SK-N-SH treated with all-trans-retinoic acid at 6 μM for 48 hours (cell line): ENCODE data around the gene VOPP1.

Source experiments
- ATAC-seq: fragments of 200-7000 bp; cut with Tn5 transposase; 3 replicates; pipeline ENCODE4 v1.9.1; 2020; ENCODE audit warnings: mild to moderate bottlenecking, moderate library complexity
- ARNTL ChIP-seq: fragments of 450-650 bp; formaldehyde crosslinking; IDR thresholded peaks from 2 replicates; pipeline ENCODE4 v1.5.0; 2020; ENCODE audit warnings: low read depth, mild to moderate bottlenecking, moderate library complexity, borderline replicate concordance
- BACH2 ChIP-seq: fragments of 250-450 bp; sonication (Bioruptor Pico); IDR thresholded peaks from 2 replicates; pipeline ENCODE4 v1.9.0; 2021; ENCODE audit warnings: mild to moderate bottlenecking, borderline replicate concordance
- CREB5 ChIP-seq: fragments of 250-450 bp; sonication (Bioruptor Pico); IDR thresholded peaks from 2 replicates; pipeline ENCODE4 v1.5.1; 2020; ENCODE audit warnings: low read depth, mild to moderate bottlenecking, moderate library complexity
- CSDC2 ChIP-seq: fragments of 250-450 bp; sonication (Bioruptor Pico); IDR thresholded peaks from 2 replicates; pipeline ENCODE4 v1.5.0; 2020; ENCODE audit warnings: mild to moderate bottlenecking, moderate library complexity
- CSRNP3 ChIP-seq: fragments of 250-450 bp; sonication (Bioruptor Pico); IDR thresholded peaks from 2 replicates; pipeline ENCODE4 v1.5.1; 2021; ENCODE audit warnings: mild to moderate bottlenecking, moderate library complexity
- ESRRG ChIP-seq: fragments of 250-450 bp; sonication (Bioruptor Pico); IDR thresholded peaks from 2 replicates; pipeline ENCODE4 v1.6.1; 2021; ENCODE audit warnings: mild to moderate bottlenecking
- ISL1 ChIP-seq: fragments of 250-450 bp; sonication (Bioruptor Pico); IDR thresholded peaks from 2 replicates; pipeline ENCODE4 v2.1.2; 2022; ENCODE audit warnings: mild to moderate bottlenecking, moderate library complexity
- PATZ1 ChIP-seq: fragments of 250-450 bp; sonication (Bioruptor Pico); IDR thresholded peaks from 2 replicates; pipeline ENCODE4 v1.8.0; 2020; ENCODE audit warnings: mild to moderate bottlenecking, moderate library complexity, borderline replicate concordance
- RARB ChIP-seq: fragments of 250-450 bp; sonication (Bioruptor Pico); IDR thresholded peaks from 2 replicates; pipeline ENCODE4 v1.8.0; 2021; ENCODE audit warnings: mild to moderate bottlenecking, moderate library complexity
- SNAI2 ChIP-seq: fragments of 250-450 bp; sonication (Bioruptor Pico); IDR thresholded peaks from 2 replicates; pipeline ENCODE4 v1.5.0; 2020; ENCODE audit warnings: mild to moderate bottlenecking, moderate library complexity
- TCF4 ChIP-seq: fragments of 250-450 bp; sonication (Bioruptor Pico); IDR thresholded peaks from 2 replicates; pipeline ENCODE4 v1.8.0; 2021; ENCODE audit warnings: mild to moderate bottlenecking, moderate library complexity, borderline replicate concordance
- ZC3H10 ChIP-seq: fragments of 250-450 bp; sonication (Bioruptor Pico); IDR thresholded peaks from 2 replicates; pipeline ENCODE4 v1.5.1; 2021; ENCODE audit warnings: mild to moderate bottlenecking, moderate library complexity
- ZFP3 ChIP-seq: fragments of 250-450 bp; sonication (Bioruptor Pico); IDR thresholded peaks from 2 replicates; pipeline ENCODE4 v1.5.0; 2020; ENCODE audit warnings: mild to moderate bottlenecking, moderate library complexity
- ZFP30 ChIP-seq: fragments of 450-650 bp; formaldehyde crosslinking; IDR thresholded peaks from 2 replicates; pipeline ENCODE4 v1.5.0; 2022; ENCODE audit warnings: mild to moderate bottlenecking, moderate library complexity
- ZNF565 ChIP-seq: fragments of 450-650 bp; formaldehyde crosslinking; conservative IDR thresholded peaks from 2 replicates; pipeline ENCODE4 v1.5.0; 2020; ENCODE audit warnings: low read depth, mild to moderate bottlenecking, moderate library complexity
- ZNF70 ChIP-seq: fragments of 450-650 bp; formaldehyde crosslinking; IDR thresholded peaks from 2 replicates; pipeline ENCODE4 v1.5.0; 2020; ENCODE audit warnings: mild to moderate bottlenecking, moderate library complexity
- TF ChIP-seq, protein P1 (sequence below): fragments of 250-450 bp; sonication (Bioruptor Pico); IDR thresholded peaks from 2 replicates; pipeline ENCODE4 v1.5.0; 2020; ENCODE audit warnings: mild to moderate bottlenecking, moderate library complexity
- TF ChIP-seq, protein P2 (sequence below): fragments of 250-450 bp; sonication (Bioruptor Pico); IDR thresholded peaks from 2 replicates; pipeline ENCODE4 v1.8.0; 2021; ENCODE audit warnings: low read depth, mild to moderate bottlenecking, moderate library complexity, borderline replicate concordance

Gene VOPP1

GRCh38 chr7:55477781-55478374 lies 94.4 kb downstream of the VOPP1 start (continued):
- TF ChIP-seq SNAI2, result no peak
- TF ChIP-seq CSDC2 (CRISPR knock-in tag), result no peak
- TF ChIP-seq, all 23 proteins: peak for 0

DNA sequence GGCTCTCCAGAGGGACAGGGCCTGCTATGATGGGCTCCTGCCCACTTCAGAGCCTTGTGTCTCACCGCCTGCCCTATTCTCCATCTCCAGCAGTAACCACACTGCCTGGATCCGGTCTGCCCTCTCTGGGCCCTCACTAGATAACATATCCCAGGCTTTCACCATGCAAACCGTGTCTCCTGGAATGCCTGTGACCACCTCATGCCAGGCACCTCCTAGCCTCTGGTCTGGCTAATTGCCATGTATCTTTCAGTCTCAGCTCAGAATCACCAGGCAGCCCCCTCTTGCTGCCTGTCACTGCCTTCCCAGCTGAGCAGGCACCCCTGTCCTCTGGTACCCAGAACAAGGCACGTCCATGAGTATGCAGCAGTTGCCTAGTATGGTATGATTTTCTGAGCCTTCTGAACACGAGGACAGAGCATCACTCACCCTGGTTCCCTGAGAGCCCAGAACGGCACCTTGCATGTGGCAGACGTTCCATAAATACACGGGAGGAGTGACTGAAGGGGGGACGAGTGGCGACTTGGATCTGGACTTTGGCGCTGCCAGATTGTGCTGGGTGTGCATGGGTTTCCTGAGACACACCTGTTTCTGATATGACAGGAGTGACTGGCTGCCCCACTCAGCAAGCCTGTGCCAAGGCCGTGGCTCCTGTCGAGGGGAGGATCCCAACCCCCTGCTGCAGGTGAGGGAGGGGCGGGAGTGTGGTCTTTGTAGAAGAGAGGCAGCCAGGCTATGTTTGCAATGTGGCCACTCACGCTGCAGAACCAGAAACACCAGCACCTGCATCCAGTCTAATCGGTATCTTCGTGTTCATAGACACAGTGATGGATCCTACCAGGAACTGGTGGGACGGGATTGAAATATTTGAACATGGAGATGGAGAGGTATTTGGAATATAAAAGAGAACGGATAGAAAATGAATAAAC lies 95.2 kb downstream of the VOPP1 start:
- ATAC-seq, result no peak
- no peak for TF ChIP-seq ESRRG (CRISPR knock-in tag)
- TF ChIP-seq RARB (CRISPR knock-in tag), result no peak
- no peak for TF ChIP-seq ZC3H10
- TF ChIP-seq ZFP3 (CRISPR knock-in tag), result no peak
- TF ChIP-seq CSDC2 (CRISPR knock-in tag), result no peak
- TF ChIP-seq, protein P1, sequence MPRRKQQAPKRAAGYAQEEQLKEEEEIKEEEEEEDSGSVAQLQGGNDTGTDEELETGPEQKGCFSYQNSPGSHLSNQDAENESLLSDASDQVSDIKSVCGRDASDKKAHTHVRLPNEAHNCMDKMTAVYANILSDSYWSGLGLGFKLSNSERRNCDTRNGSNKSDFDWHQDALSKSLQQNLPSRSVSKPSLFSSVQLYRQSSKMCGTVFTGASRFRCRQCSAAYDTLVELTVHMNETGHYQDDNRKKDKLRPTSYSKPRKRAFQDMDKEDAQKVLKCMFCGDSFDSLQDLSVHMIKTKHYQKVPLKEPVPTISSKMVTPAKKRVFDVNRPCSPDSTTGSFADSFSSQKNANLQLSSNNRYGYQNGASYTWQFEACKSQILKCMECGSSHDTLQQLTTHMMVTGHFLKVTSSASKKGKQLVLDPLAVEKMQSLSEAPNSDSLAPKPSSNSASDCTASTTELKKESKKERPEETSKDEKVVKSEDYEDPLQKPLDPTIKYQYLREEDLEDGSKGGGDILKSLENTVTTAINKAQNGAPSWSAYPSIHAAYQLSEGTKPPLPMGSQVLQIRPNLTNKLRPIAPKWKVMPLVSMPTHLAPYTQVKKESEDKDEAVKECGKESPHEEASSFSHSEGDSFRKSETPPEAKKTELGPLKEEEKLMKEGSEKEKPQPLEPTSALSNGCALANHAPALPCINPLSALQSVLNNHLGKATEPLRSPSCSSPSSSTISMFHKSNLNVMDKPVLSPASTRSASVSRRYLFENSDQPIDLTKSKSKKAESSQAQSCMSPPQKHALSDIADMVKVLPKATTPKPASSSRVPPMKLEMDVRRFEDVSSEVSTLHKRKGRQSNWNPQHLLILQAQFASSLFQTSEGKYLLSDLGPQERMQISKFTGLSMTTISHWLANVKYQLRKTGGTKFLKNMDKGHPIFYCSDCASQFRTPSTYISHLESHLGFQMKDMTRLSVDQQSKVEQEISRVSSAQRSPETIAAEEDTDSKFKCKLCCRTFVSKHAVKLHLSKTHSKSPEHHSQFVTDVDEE (CRISPR knock-in tag), result no peak
- TF ChIP-seq, protein P2, sequence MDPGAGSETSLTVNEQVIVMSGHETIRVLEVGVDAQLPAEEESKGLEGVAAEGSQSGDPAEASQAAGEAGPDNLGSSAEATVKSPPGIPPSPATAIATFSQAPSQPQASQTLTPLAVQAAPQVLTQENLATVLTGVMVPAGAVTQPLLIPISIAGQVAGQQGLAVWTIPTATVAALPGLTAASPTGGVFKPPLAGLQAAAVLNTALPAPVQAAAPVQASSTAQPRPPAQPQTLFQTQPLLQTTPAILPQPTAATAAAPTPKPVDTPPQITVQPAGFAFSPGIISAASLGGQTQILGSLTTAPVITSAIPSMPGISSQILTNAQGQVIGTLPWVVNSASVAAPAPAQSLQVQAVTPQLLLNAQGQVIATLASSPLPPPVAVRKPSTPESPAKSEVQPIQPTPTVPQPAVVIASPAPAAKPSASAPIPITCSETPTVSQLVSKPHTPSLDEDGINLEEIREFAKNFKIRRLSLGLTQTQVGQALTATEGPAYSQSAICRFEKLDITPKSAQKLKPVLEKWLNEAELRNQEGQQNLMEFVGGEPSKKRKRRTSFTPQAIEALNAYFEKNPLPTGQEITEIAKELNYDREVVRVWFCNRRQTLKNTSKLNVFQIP (CRISPR knock-in tag), result no peak
- TF ChIP-seq TCF4 (CRISPR knock-in tag), result no peak
- TF ChIP-seq ISL1 (CRISPR knock-in tag), result no peak
- TF ChIP-seq CSRNP3 (CRISPR knock-in tag), result no peak
- TF ChIP-seq PATZ1 (CRISPR knock-in tag), result no peak
- no peak for TF ChIP-seq CREB5 (CRISPR knock-in tag)
- no peak for TF ChIP-seq ARNTL (CRISPR knock-in tag)
- TF ChIP-seq ZNF565 (CRISPR knock-in tag), result no peak
- no peak for TF ChIP-seq BACH2
- TF ChIP-seq ZFP30 (CRISPR knock-in tag), result no peak
- no peak for TF ChIP-seq ZNF70 (CRISPR knock-in tag)
- no peak for TF ChIP-seq SNAI2
